GM12865 (cell line): ENCODE results near the gene SLC19A1.

Experiments used
- DNase-seq: peaks from one replicate; pipeline ENCODE4 v3.0.0; 2010; ENCODE audit warnings: low read depth
- H3K4me3 ChIP-seq: 2 replicates; pipeline ENCODE4 v1.5.1; 2011; ENCODE audit warnings: mild to moderate bottlenecking, low read depth, low read length, control low read depth
- TF ChIP-seq, protein P1 (sequence below): IDR thresholded peaks from 2 replicates; pipeline ENCODE4 v1.5.1; 2011; ENCODE audit warnings: low read length, control low read depth, low read depth, inconsistent platforms; ENCODE audit not compliant: insufficient read depth; ENCODE audit errors: missing control alignments

Gene SLC19A1

DNA sequence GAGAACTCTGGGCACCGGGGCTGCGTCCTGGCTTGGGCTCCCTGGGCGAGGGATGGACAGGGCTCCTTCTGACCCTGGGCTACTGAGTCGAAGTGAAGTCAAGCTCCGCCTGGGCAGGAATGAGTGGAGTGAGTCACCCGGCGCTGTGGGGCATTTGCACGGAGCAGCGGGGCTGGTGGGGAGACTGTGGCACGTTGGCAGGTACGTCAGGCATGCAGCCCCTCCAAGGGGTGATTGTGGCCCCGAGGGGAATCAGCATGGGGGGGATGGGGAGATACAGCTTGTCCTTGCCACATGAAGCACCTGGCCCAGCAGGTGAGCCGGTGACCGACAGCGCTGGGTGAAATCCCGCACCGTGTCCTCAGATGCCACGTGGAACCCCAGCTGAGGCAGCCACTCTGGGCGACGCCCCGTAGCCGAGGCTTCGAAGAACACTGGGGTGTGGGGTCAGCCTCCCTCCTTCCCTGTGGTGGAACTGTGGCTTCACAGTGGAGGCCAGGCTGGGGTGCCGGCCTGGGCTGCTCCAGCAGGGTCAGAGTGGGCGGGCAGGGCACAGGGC lies 74.9 kb downstream of the SLC19A1 start:
- TF ChIP-seq, protein P1, sequence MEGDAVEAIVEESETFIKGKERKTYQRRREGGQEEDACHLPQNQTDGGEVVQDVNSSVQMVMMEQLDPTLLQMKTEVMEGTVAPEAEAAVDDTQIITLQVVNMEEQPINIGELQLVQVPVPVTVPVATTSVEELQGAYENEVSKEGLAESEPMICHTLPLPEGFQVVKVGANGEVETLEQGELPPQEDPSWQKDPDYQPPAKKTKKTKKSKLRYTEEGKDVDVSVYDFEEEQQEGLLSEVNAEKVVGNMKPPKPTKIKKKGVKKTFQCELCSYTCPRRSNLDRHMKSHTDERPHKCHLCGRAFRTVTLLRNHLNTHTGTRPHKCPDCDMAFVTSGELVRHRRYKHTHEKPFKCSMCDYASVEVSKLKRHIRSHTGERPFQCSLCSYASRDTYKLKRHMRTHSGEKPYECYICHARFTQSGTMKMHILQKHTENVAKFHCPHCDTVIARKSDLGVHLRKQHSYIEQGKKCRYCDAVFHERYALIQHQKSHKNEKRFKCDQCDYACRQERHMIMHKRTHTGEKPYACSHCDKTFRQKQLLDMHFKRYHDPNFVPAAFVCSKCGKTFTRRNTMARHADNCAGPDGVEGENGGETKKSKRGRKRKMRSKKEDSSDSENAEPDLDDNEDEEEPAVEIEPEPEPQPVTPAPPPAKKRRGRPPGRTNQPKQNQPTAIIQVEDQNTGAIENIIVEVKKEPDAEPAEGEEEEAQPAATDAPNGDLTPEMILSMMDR: no peak
- H3K4me3 ChIP-seq: no peak overlapping the region
- no peak for DNase-seq

GRCh38 chr21:45466330-45467220 lies 75.7 kb downstream of the SLC19A1 start:
- H3K4me3 ChIP-seq: no peak overlapping the region
- DNase-seq: no peak
- TF ChIP-seq, protein P1: no peak

DNA sequence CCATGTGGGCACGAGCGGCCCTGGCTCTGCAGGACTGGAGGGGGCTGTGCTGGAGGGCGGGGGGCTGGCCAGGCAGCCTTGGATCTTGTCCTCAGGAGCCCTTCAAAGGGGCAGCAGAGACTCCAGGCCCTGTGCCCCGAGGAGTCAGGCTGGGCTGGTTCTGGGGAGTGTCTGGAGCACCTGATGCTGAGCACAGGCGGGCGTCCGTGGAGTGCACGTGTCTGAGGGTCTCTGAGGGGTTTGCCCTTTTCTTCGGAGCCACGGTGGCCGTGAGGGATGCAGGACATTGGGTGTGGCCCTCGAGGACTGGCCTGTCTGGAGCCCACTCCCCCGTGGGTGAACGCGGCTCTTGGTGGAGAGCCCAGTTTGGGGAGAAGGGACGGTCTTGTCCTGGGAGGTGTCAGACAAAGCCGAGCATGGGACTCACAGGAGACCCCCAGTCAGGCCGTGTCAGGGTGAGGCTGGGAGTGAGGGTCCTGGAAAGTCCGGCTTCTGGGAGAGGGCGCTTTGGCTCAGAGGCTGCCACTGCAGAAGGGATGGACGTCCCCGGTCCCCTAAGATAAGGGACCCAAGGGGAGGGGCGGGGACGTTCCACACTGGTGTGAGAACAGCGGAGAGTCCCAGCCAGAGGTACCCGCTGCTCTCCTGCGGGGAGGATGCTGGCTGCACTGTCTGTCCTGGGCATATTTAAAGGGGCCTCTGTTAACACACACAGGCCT lies 76.5 kb downstream of the SLC19A1 start:
- TF ChIP-seq, protein P1: no peak
- no peak for DNase-seq

GRCh38 chr21:45465105-45465504 lies 77.1 kb downstream of the SLC19A1 start:
- TF ChIP-seq, protein P1: no peak
- DNase-seq: peak; percentile 50
- no peak overlapping the region for H3K4me3 ChIP-seq

More for the DNA sequence above, 76.5 kb downstream of the SLC19A1 start:
- H3K4me3 ChIP-seq: no peak overlapping the region

DNA sequence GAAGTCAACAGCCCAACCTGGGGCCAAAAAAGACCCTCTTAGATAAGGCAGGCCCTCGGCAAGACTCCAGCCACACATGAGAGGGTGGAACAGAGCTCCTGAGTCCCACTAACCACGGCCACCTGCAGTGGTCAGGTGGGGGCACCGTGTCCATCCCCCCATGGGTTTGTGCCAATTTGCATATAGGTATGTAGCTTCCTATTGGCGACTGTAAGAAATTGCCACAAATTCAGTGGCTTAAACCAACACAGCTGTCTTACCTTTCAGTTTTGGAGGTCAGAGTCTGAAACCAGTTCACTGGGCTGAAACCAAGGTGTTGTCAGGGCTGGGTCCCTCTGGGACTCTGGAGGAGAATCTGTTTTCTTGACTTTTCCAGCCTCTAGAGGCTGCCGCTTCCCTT lies 77.9 kb downstream of the SLC19A1 start:
- TF ChIP-seq, protein P1: no peak
- no peak overlapping the region for H3K4me3 ChIP-seq

DNA sequence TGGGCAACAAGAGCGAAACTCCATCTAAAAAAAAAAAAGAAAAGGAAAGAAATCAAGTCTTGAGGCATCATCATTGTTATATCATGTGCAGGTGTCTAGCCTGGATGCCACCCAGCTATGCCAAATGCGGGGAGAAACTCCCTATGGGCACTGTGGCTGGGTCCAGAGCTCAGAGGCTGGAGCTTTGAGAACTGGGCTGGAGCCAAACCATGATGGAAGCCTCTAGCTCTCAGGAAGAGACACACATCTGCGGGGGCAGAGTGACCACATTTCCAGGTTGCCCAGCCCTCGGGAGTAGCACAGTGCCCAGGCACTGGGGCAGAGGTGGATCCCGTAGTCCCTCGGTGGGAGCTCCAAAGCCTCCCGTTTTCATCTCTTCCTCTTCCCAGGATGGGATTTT lies 78.4 kb downstream of the SLC19A1 start:
- TF ChIP-seq, protein P1: no peak
- DNase-seq: no peak
- H3K4me3 ChIP-seq: no peak overlapping the region

More for the DNA sequence above, 77.9 kb downstream of the SLC19A1 start:
- peak; percentile 47 for DNase-seq
